AG08396 (cell line): ENCODE results near the gene STAB2.
"Not testable (repeated sequence)": the region's sequence is repeated elsewhere in the genome, so short reads cannot be mapped to it uniquely, and the experiment has no call there.

Experiments used
- DNase-seq: peaks from one replicate; pipeline ENCODE4 v3.0.0; 2012; ENCODE audit warnings: low spot score, mixed read lengths

The STAB2 gene

GRCh38 chr12:103809639-103810038, 222.6 kb downstream of the STAB2 start:
- DNase-seq, result not testable (repeated sequence)

GRCh38 chr12:103810111-103810510, 223.0 kb downstream of the STAB2 start:
- DNase-seq, result no peak

DNA sequence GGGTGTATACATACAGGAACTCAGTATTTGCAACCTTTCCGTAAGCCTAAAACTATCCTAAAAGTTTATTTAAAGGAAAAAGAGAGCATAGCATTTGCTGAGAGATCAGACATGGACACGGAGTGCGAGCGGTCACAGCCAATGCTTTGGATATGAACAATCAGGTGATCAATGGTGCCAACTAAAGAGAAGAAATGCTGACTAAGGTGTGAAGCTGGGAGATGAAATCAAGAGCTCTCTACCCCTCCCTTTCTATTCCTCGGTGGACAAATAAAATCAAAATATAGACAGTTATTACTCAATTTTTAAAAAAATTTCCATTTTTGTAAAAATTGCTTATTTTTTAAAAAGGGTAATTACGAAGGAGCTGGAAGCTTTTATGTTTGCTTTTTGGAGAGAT, 224.7 kb downstream of the STAB2 start:
- no peak for DNase-seq

- no peak for DNase-seq
These were observed 225.7 kb downstream of the STAB2 start for GRCh38 chr12:103812789-103813188.

- DNase-seq, result no peak
These were observed 226.4 kb downstream of the STAB2 start for GRCh38 chr12:103813426-103813825.

DNA sequence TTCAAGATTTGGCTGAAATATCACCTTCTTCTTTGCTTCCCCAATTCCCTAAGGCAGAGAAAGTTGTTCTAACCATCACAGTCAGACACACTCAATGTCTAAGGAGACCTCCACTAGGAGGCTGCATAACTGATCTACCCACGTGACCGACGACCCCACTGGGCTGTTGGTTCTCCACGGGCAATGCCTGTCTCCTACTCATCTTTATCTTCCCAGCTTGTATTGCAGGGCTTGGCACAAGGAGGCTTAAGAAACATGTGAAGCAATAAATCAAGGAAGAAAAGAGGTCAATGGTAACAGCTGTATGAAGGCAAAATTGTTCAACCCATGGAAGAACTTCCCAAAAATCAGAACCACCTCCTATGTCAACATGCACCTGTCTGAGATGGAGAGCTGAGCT, 226.9 kb downstream of the STAB2 start:
- no peak for DNase-seq

GRCh38 chr12:103814436-103814835, 227.4 kb downstream of the STAB2 start:
- no peak for DNase-seq
